HEK293T (cell line): Measurements from ENCODE around the gene SBNO1.
"Not testable (repeated sequence)": the region's sequence is repeated elsewhere in the genome, so short reads cannot be mapped to it uniquely, and the experiment has no call there.

Source experiments
- BHLHE40 ChIP-seq: fragments of 450-650 bp; IDR thresholded peaks from 2 replicates; pipeline ENCODE4 v1.6.1; 2016; ENCODE audit warnings: mild to moderate bottlenecking, moderate library complexity, borderline replicate concordance
- TARDBP ChIP-seq: fragments of 450-650 bp; IDR thresholded peaks from 2 replicates; pipeline ENCODE4 v1.6.1; 2016
- ZNF384 ChIP-seq: fragments of 450-650 bp; IDR thresholded peaks from 2 replicates; pipeline ENCODE4 v1.6.1; 2016

DNA sequence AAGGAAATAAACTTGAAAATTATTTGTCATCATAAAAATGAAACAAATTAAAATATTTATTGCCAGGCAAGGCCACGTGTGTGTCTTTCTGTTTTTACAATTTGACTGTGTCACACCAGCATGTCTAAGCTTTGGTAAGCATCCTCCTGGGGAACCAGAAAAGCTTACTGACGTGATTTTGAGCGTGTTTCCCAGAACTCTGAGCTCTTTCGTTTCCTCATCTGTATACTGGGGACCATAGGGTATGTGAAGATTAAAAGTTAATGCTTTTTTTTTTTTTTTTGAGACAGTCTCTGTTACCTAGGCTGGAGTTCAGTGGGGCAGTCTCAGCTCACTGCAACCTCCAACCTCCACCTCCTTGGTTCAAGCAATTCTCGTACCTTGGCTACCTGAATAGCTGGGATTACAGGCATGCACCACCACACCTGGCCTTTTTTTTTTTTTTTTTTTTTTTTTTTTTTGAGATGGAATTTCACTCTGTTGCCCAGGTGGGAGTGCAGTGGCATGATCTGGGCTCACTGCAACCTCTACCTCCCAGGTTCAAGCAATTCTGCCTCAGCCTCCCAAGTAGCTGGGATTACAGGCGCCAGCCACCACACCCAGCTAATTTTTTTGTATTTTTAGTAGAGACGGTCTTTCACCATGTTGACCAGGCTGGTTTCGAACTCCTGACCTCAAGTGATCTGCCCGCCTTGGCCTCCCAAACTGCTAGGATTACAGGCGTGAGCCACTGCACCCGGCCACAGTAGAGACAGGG is 44.8 kb upstream of the SBNO1 start:
- TF ChIP-seq BHLHE40, TARDBP, ZNF384: not testable (repeated sequence)
